ENCODE results near the gene ERP44.

ERP44 gene

DNA sequence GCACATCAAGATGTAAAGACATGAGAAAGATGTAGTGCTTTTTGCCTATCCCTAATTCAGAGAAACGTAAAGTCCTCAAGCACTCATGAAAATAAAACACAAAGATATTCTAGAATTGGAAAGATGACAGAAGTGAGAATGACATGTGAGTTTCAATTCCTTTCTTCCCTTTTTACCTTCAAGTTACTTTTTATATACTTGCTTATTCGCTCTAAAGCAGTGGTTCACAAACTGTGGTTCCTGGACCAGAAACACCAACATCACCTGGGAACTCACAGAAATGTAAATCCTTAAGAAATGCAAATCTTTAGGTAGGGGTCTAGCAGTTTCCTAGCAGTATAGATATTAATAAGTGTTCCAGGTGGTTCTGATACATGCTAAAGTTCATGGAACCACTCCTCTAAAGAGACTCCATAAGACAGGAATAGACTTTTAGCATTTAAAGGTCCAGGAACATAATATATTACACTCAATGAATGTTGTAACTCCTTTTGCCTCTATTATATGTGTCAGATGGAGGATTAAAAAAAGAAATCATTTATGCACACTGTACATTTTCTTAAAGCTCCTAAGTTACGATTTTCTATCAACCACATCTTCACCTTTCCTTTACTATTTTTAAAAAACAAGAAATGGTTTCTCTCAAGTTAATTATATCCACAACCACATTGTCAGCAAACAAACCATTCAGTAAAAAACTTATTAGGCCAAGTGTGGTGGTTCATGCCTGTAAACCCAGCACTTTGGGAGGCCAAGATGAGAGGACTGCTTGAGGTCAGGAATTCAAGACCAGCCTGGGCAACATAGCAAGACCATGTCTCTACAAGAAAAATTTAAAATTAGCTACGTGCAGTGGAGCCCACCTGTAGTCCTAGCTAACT is 39.9 kb downstream of the ERP44 start:
- no peak for TF ChIP-seq CTCF (IDR thresholded peaks at IDR 0.05; ENCODE audit: low read depth, low read length)
- no peak overlapping the region for H3K4me3 ChIP-seq (ENCODE audit: low read depth, low read length)
- in situ Hi-C loops (cut with HindIII; ENCODE audit: low sequenced_read_pairs): no loop called here
- no peak for DNase-seq (ENCODE audit: low read depth, low spot score)

GRCh38 chr9:100057624-100058023 is 41.2 kb downstream of the ERP44 start:
- no peak overlapping the region for H3K4me3 ChIP-seq (ENCODE audit: low read depth, low read length)
- DNase-seq (ENCODE audit: low read depth, low spot score): no peak
- in situ Hi-C loops (cut with HindIII; ENCODE audit: low sequenced_read_pairs): no loop called here
- no peak for TF ChIP-seq CTCF (IDR thresholded peaks at IDR 0.05; ENCODE audit: low read depth, low read length)

DNA sequence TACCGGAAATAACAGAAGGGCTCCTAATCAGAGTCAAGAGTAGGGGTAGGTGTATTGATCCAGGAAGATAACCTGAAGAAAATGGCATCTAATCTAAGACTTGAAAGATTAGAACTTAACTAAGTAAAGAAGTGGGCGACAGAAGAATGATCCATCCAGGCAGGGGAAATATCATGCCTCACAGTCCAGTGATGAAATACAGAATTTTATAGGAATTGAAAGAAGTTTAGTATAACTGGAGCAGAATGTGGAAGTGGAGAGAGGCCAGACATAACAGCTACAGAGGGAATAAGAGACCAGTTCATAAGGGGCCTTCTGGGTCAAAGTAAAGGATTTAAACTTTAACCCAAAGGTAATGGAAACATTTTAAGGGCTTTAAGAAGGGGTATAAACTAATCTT is 42.2 kb downstream of the ERP44 start:
- DNase-seq (ENCODE audit: low read depth, low spot score): no peak
- TF ChIP-seq CTCF (IDR thresholded peaks at IDR 0.05; ENCODE audit: low read depth, low read length): no peak
- H3K4me3 ChIP-seq (ENCODE audit: low read depth, low read length): no peak overlapping the region
- in situ Hi-C loops (cut with HindIII; ENCODE audit: low sequenced_read_pairs): no loop called here

GRCh38 chr9:100052375-100052774 is 46.4 kb downstream of the ERP44 start:
- no peak overlapping the region for H3K4me3 ChIP-seq (ENCODE audit: low read depth, low read length)
- in situ Hi-C loops (cut with HindIII; ENCODE audit: low sequenced_read_pairs): no loop called here
- no peak for DNase-seq (ENCODE audit: low read depth, low spot score)
- TF ChIP-seq CTCF (IDR thresholded peaks at IDR 0.05; ENCODE audit: low read depth, low read length): no peak

DNA sequence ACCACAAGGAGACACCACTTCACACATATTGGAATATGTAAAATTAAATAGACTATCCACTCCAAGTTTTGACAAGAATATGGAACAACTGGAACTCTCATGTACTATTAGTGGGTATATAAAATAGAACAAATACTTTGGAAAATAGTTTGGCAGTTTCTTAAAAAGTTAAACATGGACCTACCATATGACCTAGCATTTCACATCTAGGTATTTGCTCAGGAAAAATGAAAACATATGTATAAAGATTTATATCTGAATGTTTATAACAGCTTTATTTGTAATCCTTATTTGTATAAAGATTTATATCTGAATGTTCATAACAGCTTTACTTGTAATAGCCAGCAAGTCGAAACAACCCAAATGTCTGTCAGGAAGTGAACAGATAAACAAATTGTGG is 49.2 kb downstream of the ERP44 start:
- H3K4me3 ChIP-seq (ENCODE audit: low read depth, low read length): no peak overlapping the region
- no peak for DNase-seq (ENCODE audit: low read depth, low spot score)
- TF ChIP-seq CTCF (IDR thresholded peaks at IDR 0.05; ENCODE audit: low read depth, low read length): no peak
- in situ Hi-C loops (cut with HindIII; ENCODE audit: low sequenced_read_pairs): no loop called here

DNA sequence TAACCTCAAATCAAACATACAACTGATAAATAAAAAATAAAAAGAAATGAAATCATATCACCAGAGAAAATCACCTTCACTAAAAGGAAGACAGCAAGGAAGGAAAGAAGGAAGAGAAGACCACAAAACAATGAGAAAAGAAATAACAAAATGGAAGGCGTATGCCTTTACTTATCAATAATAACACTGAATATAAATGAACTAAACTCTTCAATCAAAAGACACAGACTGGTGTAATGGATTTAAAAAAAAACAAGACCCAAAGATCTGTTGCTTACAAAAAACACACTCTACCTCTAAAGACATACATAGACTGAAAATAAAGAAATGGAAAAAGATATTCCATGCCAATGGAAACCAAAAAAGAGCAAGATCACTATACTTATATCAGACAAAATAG is 60.3 kb downstream of the ERP44 start:
- no peak for TF ChIP-seq CTCF (IDR thresholded peaks at IDR 0.05; ENCODE audit: low read depth, low read length)
- DNase-seq (ENCODE audit: low read depth, low spot score): no peak
- in situ Hi-C loops (cut with HindIII; ENCODE audit: low sequenced_read_pairs): no loop called here
- no peak overlapping the region for H3K4me3 ChIP-seq (ENCODE audit: low read depth, low read length)

Data from astrocyte of the spinal cord (primary cell).